Activated CD8-positive, alpha-beta memory T cell treated with anti-CD3 and anti-CD28 coated beads, Interleukin-2, amount 10 ng/mL, durations not matched to agents 7 days and 5 days (primary cell): ENCODE results near the gene ACAD10. TPM values are rescaled to one million over a fixed set of nuclear protein-coding genes. Genes with fewer than 3 reads are reported as not detected.

Source experiments
- ATAC-seq: fragments of 150-1000 bp; cut with Tn5 transposase; one replicate; pipeline ENCODE4 v1.10.0; 2021; ENCODE audit warnings: moderate library complexity
- CTCF ChIA-PET: fragments of 350-600 bp; sonication (Branson Sonifier 250); formaldehyde crosslinking; loops from one replicate; lab custom pipeline; 2021; ENCODE audit warnings: antibody characterized with exemption; lab: Charles Lee
- DNase-seq: peaks from one replicate; pipeline ENCODE4 v3.0.0-alpha.2; 2020
- H3K27ac Mint-ChIP-seq: one replicate; pipeline ENCODE4 v1.8.0; 2021; ENCODE audit warnings: mild to moderate bottlenecking, mixed read lengths
- H3K27me3 Mint-ChIP-seq: one replicate; pipeline ENCODE4 v1.8.0; 2021; ENCODE audit warnings: mixed read lengths
- H3K36me3 Mint-ChIP-seq: one replicate; pipeline ENCODE4 v1.8.0; 2021; ENCODE audit warnings: mild to moderate bottlenecking, mixed read lengths
- H3K4me1 Mint-ChIP-seq: one replicate; pipeline ENCODE4 v1.8.0; 2021; ENCODE audit warnings: mixed read lengths
- H3K4me3 Mint-ChIP-seq: one replicate; pipeline ENCODE4 v1.8.0; 2021; ENCODE audit warnings: mild to moderate bottlenecking, moderate library complexity, mixed read lengths
- H3K9me3 Mint-ChIP-seq: one replicate; pipeline ENCODE4 v1.8.0; 2022; ENCODE audit warnings: low read depth, mixed read lengths
- total RNA-seq, 2 experiments: library from RNA; stranded (reverse); gene quantifications; one replicate each; pipeline ENCODE4 v1.2.3, GENCODE V29; 2021

ACAD10 gene
- total RNA-seq, 2 experiments from 2014 or later = 24.7 to 30.3 TPM

- no peak for DNase-seq
- CTCF ChIA-PET = interaction anchor here (1.9 kb wide), 1 partner anchor 65 kb away, joined by 5 read pairs; no protein-coding TSS in a partner anchor
- H3K4me3 Mint-ChIP-seq = no peak overlapping the region
- no peak for ATAC-seq
- no peaks in the 10 kb centered on the region for H3K4me1 Mint-ChIP-seq
- no peak overlapping the region for H3K27ac Mint-ChIP-seq
- peaks cover 1% of the 10 kb centered on the region for H3K36me3 Mint-ChIP-seq
- H3K27me3 Mint-ChIP-seq = no peaks in the 10 kb centered on the region
- H3K9me3 Mint-ChIP-seq = no peaks in the 10 kb centered on the region
Measured at GRCh38 chr12:111747333-111747732, 61.5 kb downstream of the ACAD10 start.

- Mint-ChIP-seq H3K4me3 (no peak overlapping the region), H3K27ac (no peak overlapping the region), H3K9me3 (no peaks in the 10 kb centered on the region), H3K27me3 (no peaks in the 10 kb centered on the region), H3K4me1 (no peaks in the 10 kb centered on the region), H3K36me3 (peaks cover 1% of the 10 kb centered on the region)
- DNase-seq (no peak), ATAC-seq (no peak)
- CTCF ChIA-PET = interaction anchor here (1.9 kb wide), 1 partner anchor 64 kb away, joined by 5 read pairs; no protein-coding TSS in a partner anchor
Measured at GRCh38 chr12:111748151-111748672, 62.4 kb downstream of the ACAD10 start.

- Mint-ChIP-seq H3K4me3 (no peak overlapping the region), H3K27ac (no peak overlapping the region), H3K4me1 (no peaks in the 10 kb centered on the region), H3K36me3 (peaks cover 1% of the 10 kb centered on the region), H3K9me3 (no peaks in the 10 kb centered on the region), H3K27me3 (no peaks in the 10 kb centered on the region)
- DNase-seq (no peak), ATAC-seq (no peak)
- CTCF ChIA-PET = no interaction called here
Measured at GRCh38 chr12:111748867-111749266, 63.0 kb downstream of the ACAD10 start.

- H3K27ac Mint-ChIP-seq = no peak overlapping the region
- no peak overlapping the region for H3K4me3 Mint-ChIP-seq
- peaks cover 1% of the 10 kb centered on the region for H3K36me3 Mint-ChIP-seq
- ATAC-seq (no peak), DNase-seq (no peak)
- CTCF ChIA-PET = no interaction called here
- no peaks in the 10 kb centered on the region for H3K4me1 Mint-ChIP-seq
- no peaks in the 10 kb centered on the region for H3K27me3 Mint-ChIP-seq
- no peaks in the 10 kb centered on the region for H3K9me3 Mint-ChIP-seq
Measured at GRCh38 chr12:111749391-111749790, 63.5 kb downstream of the ACAD10 start.

- H3K4me1 Mint-ChIP-seq = peaks cover 16% of the 10 kb centered on the region
- H3K27ac Mint-ChIP-seq = peak overlapping the region; percentile 7
- H3K9me3 Mint-ChIP-seq = no peaks in the 10 kb centered on the region
- no peak for ATAC-seq
- H3K27me3 Mint-ChIP-seq = no peaks in the 10 kb centered on the region
- CTCF ChIA-PET = interaction anchor here (1.1 to 2.7 kb wide), 5 partner anchors 12 to 313 kb away, joined by 3 to 24 read pairs (median 6); no protein-coding TSS in a partner anchor
- H3K36me3 Mint-ChIP-seq = no peaks in the 10 kb centered on the region
- no peak overlapping the region for H3K4me3 Mint-ChIP-seq
- no peak for DNase-seq
Measured at GRCh38 chr12:111753144-111753881, 67.5 kb downstream of the ACAD10 start.

DNA sequence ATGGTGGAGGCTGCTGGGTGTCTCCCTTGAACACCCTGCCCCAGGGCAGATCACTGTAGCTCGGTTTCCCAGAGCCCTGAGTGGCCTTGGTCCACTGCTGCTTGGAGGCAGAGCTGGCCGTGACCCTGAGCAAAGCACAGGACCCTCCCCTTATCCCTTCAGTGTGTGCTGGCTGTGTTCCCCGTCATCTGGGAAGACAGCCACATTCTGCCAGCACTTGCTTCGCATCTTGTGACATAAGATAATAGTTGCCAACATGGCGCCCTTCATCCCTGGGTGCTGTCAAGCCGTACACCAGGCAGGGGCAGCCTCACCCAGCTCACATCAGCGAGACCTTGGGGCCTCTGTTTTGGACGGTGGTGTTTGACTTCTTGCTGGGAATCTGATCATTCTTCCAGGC is 68.8 kb downstream of the ACAD10 start:
- Mint-ChIP-seq H3K4me3 (no peak overlapping the region), H3K9me3 (no peaks in the 10 kb centered on the region), H3K36me3 (no peaks in the 10 kb centered on the region), H3K27me3 (no peaks in the 10 kb centered on the region), H3K27ac (no peak overlapping the region), H3K4me1 (peaks cover 29% of the 10 kb centered on the region)
- ATAC-seq (no peak), DNase-seq (no peak)
- CTCF ChIA-PET = interaction anchor here (0.8 to 2.7 kb wide), 3 partner anchors 13 to 58 kb away, joined by 4 to 24 read pairs (median 6); no protein-coding TSS in a partner anchor

- CTCF ChIA-PET = no interaction called here
- ATAC-seq = no peak
- Mint-ChIP-seq H3K9me3 (no peaks in the 10 kb centered on the region), H3K4me3 (no peak overlapping the region), H3K36me3 (no peaks in the 10 kb centered on the region), H3K27ac (no peak overlapping the region), H3K27me3 (peaks cover 2% of the 10 kb centered on the region), H3K4me1 (peaks cover 29% of the 10 kb centered on the region)
- no peak for DNase-seq
Measured at GRCh38 chr12:111756196-111756595, 70.3 kb downstream of the ACAD10 start.

DNA sequence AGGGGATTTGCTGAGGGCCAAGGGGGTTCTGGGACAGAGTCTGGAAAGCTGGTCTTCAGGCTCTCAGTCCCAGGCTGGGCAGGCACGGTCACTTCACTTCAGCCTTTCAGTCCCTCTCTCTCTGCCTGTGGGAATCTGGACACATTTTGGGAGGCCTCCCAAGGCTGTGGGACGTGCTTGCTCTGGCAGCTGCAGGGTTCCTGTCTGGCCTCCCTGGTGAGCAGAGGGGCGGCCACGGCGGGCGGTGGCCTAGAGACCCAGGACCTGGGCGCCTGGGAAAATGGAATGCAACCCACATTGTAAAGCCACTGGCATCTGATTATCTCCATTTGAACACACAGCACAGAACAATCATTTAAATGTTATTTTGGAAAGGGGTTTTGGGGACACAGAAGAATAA is 70.8 kb downstream of the ACAD10 start:
- Mint-ChIP-seq H3K36me3 (no peaks in the 10 kb centered on the region), H3K27me3 (peaks cover 2% of the 10 kb centered on the region), H3K4me1 (peaks cover 29% of the 10 kb centered on the region), H3K4me3 (no peak overlapping the region), H3K9me3 (no peaks in the 10 kb centered on the region), H3K27ac (no peak overlapping the region)
- ATAC-seq (no peak), DNase-seq (no peak)
- CTCF ChIA-PET = interaction anchor here (1.6 kb wide), 1 partner anchor 56 kb away, joined by 8 read pairs; no protein-coding TSS in a partner anchor

- H3K9me3 Mint-ChIP-seq = no peaks in the 10 kb centered on the region
- DNase-seq (peak; percentile 67), ATAC-seq (peak; percentile 75)
- no peaks in the 10 kb centered on the region for H3K36me3 Mint-ChIP-seq
- H3K27me3 Mint-ChIP-seq = peaks cover 3% of the 10 kb centered on the region
- CTCF ChIA-PET = interaction anchor here (0.7 to 1.6 kb wide), 2 partner anchors 17 to 55 kb away, joined by 3 to 8 read pairs; no protein-coding TSS in a partner anchor
- H3K4me1 Mint-ChIP-seq = peaks cover 32% of the 10 kb centered on the region
- H3K27ac Mint-ChIP-seq = peak overlapping the region; percentile 62
- no peak overlapping the region for H3K4me3 Mint-ChIP-seq
Measured at GRCh38 chr12:111757361-111758119, 71.7 kb downstream of the ACAD10 start.

GRCh38 chr12:111758120-111758561 is 72.3 kb downstream of the ACAD10 start:
- Mint-ChIP-seq H3K4me3 (no peak overlapping the region), H3K27ac (peak overlapping the region; percentile 48)

DNA sequence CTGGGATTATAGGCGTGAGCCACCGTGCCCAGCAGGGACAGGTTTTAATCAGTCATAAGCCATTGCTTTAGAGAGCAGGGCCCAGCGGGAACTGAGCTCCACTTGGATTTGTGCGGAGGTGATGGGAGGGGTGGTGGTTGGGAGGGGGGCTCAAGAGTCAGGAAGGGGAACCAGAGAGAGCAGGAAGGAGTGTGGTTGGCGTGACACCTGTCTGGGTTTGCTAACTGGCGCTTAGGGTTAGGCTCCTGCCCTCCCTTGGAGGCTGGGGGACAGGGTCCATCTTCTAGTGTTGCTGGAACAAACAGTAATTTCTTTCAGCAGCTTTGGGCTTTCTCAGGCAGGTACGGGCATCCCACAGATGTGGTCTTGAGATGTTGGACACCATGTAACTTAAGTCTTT is 73.4 kb downstream of the ACAD10 start:
- Mint-ChIP-seq H3K4me1 (peaks cover 33% of the 10 kb centered on the region), H3K36me3 (no peaks in the 10 kb centered on the region), H3K27ac (no peak overlapping the region), H3K9me3 (no peaks in the 10 kb centered on the region), H3K27me3 (peaks cover 12% of the 10 kb centered on the region), H3K4me3 (no peak overlapping the region)
- ATAC-seq (no peak), DNase-seq (no peak)
- CTCF ChIA-PET = no interaction called here

More at GRCh38 chr12:111758120-111758561, 72.3 kb downstream of the ACAD10 start:
- Mint-ChIP-seq H3K9me3 (no peaks in the 10 kb centered on the region), H3K27me3 (peaks cover 7% of the 10 kb centered on the region), H3K4me1 (peaks cover 33% of the 10 kb centered on the region), H3K36me3 (no peaks in the 10 kb centered on the region)
- CTCF ChIA-PET = interaction anchor here (1.6 kb wide), 1 partner anchor 55 kb away, joined by 8 read pairs; no protein-coding TSS in a partner anchor
- DNase-seq = no peak
- ATAC-seq = no peak

- H3K27me3 Mint-ChIP-seq = peaks cover 16% of the 10 kb centered on the region
- no peak overlapping the region for H3K27ac Mint-ChIP-seq
- no peak for ATAC-seq
- H3K4me3 Mint-ChIP-seq = no peak overlapping the region
- CTCF ChIA-PET = no interaction called here
- H3K4me1 Mint-ChIP-seq = peaks cover 33% of the 10 kb centered on the region
- DNase-seq = no peak
- H3K36me3 Mint-ChIP-seq = no peaks in the 10 kb centered on the region
- no peaks in the 10 kb centered on the region for H3K9me3 Mint-ChIP-seq
Measured at GRCh38 chr12:111759991-111760390, 74.1 kb downstream of the ACAD10 start.

DNA sequence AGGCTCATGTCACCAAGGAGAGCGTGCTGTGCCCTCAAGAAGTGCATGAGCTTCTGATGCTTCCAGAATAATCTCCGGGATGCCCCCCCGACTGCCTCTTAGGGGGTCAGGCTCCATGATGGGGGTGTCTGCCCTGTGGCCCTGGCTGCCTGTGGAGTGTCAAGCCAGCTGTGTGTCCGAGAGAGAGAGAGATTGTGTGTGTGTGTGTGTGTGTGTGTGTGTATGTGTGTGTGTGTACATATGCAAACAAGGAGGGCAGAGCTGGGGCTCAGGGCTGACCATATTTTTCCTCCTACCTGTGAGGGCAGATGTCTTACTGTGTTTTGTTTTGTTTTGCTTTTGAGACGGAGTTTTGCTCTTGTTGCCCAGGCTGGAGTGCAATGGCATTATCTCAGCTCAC is 75.2 kb downstream of the ACAD10 start:
- CTCF ChIA-PET = interaction anchor here (1.1 to 1.6 kb wide), 2 partner anchors 10 to 52 kb away, joined by 3 to 4 read pairs; no protein-coding TSS in a partner anchor
- H3K4me1 Mint-ChIP-seq = peaks cover 33% of the 10 kb centered on the region
- no peaks in the 10 kb centered on the region for H3K9me3 Mint-ChIP-seq
- H3K4me3 Mint-ChIP-seq = no peak overlapping the region
- no peaks in the 10 kb centered on the region for H3K36me3 Mint-ChIP-seq
- ATAC-seq (no peak), DNase-seq (no peak)
- H3K27me3 Mint-ChIP-seq = peaks cover 25% of the 10 kb centered on the region
- no peak overlapping the region for H3K27ac Mint-ChIP-seq
